ENCODE results near the gene FAM78A. TPM values are rescaled to one million over a fixed set of nuclear protein-coding genes. Genes with fewer than 3 reads are reported as not detected.

FAM78A gene
- polyA plus RNA-seq, 1 donor from 2014 or later = 0.47 TPM

DNA sequence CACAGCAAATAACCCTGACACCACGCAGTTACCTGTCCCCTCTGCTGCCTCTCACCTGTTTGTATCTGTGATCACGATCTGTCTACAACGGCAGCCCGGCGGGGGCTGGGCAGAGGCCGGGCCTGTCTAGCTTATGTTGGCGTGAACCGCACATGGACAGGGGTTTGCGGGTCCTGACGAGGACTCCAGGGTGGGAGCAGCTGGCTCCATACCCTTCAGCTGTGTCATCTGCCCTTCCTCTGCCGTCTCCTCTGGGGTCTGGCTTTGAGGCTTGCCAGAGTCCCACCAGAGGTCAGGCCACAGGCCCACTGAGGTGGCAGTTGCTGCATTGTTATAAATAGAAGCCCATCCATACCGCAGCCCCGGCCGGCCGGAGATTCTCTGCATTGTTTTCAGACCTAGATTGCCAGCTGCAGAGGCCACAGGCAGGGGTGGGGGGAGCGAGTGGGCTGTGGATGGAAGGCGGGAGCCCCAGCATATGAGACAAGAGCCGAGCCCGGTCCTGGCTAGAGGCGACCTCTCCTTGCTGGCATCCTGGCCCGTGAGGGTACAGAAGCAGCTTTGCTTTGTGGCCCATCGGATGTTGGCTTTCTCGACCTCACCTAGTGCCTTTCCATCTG is 37.8 kb downstream of the FAM78A start:
- H3F3A ChIP-seq (ENCODE audit: insufficient read depth, low read length, poor library complexity, severe bottlenecking) = no peaks in the 10 kb centered on the region
- TF ChIP-seq SMC3 (conservative IDR thresholded peaks at IDR 0.05; ENCODE audit: poor library complexity) = no peak
- no peak for TF ChIP-seq REST (IDR thresholded peaks at IDR 0.05; ENCODE audit: borderline replicate concordance)
- no peak for TF ChIP-seq POLR2AphosphoS5 (IDR thresholded peaks at IDR 0.05)
- TF ChIP-seq EZH2 (IDR thresholded peaks at IDR 0.05; ENCODE audit: borderline replicate concordance, insufficient read depth, low read length, poor library complexity, severe bottlenecking) = no peak
- no peak for TF ChIP-seq TAF1 (IDR thresholded peaks at IDR 0.05; ENCODE audit: low read depth)
- TF ChIP-seq RAD21 (conservative IDR thresholded peaks at IDR 0.05) = no peak
- TF ChIP-seq MXI1 (conservative IDR thresholded peaks at IDR 0.05; ENCODE audit: poor library complexity, severe bottlenecking) = no peak
- TF ChIP-seq EP300 (conservative IDR thresholded peaks at IDR 0.05; ENCODE audit: poor library complexity, severe bottlenecking) = no peak
- no peak for TF ChIP-seq CTCF (IDR thresholded peaks at IDR 0.05; ENCODE audit: poor library complexity, severe bottlenecking)
- no peaks in the 10 kb centered on the region for H3K79me2 ChIP-seq (replicated peaks; ENCODE audit: insufficient read depth, low read length)
- no peak overlapping the region for H3K4me2 ChIP-seq (ENCODE audit: low read length)
- H3K4me3 ChIP-seq (ENCODE audit: low read length) = no peak overlapping the region
- H3K9me3 ChIP-seq (ENCODE audit: low read length) = no peaks in the 10 kb centered on the region
- H3K27ac ChIP-seq (ENCODE audit: low read length) = no peak overlapping the region
- no peaks in the 10 kb centered on the region for H4K20me1 ChIP-seq (ENCODE audit: insufficient read depth)
- H2AFZ ChIP-seq (ENCODE audit: low read depth, low read length) = no peak overlapping the region
- H3K9me2 ChIP-seq (ENCODE audit: insufficient read depth, low read length) = no peaks in the 10 kb centered on the region
- no peak overlapping the region for H3K9ac ChIP-seq (ENCODE audit: low read length)
- H3K36me3 ChIP-seq (ENCODE audit: insufficient read depth, low read length) = no peaks in the 10 kb centered on the region
- H3K27me3 ChIP-seq (ENCODE audit: insufficient read depth, low read depth, low read length) = no peaks in the 10 kb centered on the region

GRCh38 chr9:131237931-131238401 is 38.3 kb downstream of the FAM78A start:
- H3K9me2 ChIP-seq (ENCODE audit: insufficient read depth, low read length) = no peaks in the 10 kb centered on the region
- no peaks in the 10 kb centered on the region for H3K27me3 ChIP-seq (ENCODE audit: insufficient read depth, low read depth, low read length)
- H3K79me2 ChIP-seq (replicated peaks; ENCODE audit: insufficient read depth, low read length) = no peaks in the 10 kb centered on the region
- no peak overlapping the region for H3K9ac ChIP-seq (ENCODE audit: low read length)
- H3K27ac ChIP-seq (ENCODE audit: low read length) = no peak overlapping the region
- H3K36me3 ChIP-seq (ENCODE audit: insufficient read depth, low read length) = no peaks in the 10 kb centered on the region
- no peak overlapping the region for H3K4me3 ChIP-seq (ENCODE audit: low read length)
- H4K20me1 ChIP-seq (ENCODE audit: insufficient read depth) = no peaks in the 10 kb centered on the region
- H3K4me2 ChIP-seq (ENCODE audit: low read length) = no peak overlapping the region
- H3K9me3 ChIP-seq (ENCODE audit: low read length) = no peaks in the 10 kb centered on the region
- no peak overlapping the region for H2AFZ ChIP-seq (ENCODE audit: low read depth, low read length)
- TF ChIP-seq EP300 (conservative IDR thresholded peaks at IDR 0.05; ENCODE audit: poor library complexity, severe bottlenecking) (no peak), EZH2 (IDR thresholded peaks at IDR 0.05; ENCODE audit: borderline replicate concordance, insufficient read depth, low read length, poor library complexity, severe bottlenecking) (no peak), REST (IDR thresholded peaks at IDR 0.05; ENCODE audit: borderline replicate concordance) (no peak), TAF1 (IDR thresholded peaks at IDR 0.05; ENCODE audit: low read depth) (no peak), SMC3 (conservative IDR thresholded peaks at IDR 0.05; ENCODE audit: poor library complexity) (no peak)
- no peaks in the 10 kb centered on the region for H3F3A ChIP-seq (ENCODE audit: insufficient read depth, low read length, poor library complexity, severe bottlenecking)
